NOMO-1 treated with DMSO at 0.1 percent for 48 hours (cell line): ENCODE measurements around the gene FANCD2OS.
"Not testable (repeated sequence)": the region's sequence is repeated elsewhere in the genome, so short reads cannot be mapped to it uniquely, and the experiment has no call there.

Experiments used
- DNase-seq: peaks from one replicate; lab custom pipeline; 2025; ENCODE audit not compliant: unreplicated experiment; lab: John Stamatoyannopoulos, UW

The FANCD2OS gene

GRCh38 chr3:10093678-10094077 is 14.4 kb downstream of the FANCD2OS start:
- DNase-seq = no peak

- DNase-seq = not testable (repeated sequence)
These were observed 16.7 kb downstream of the FANCD2OS start for GRCh38 chr3:10091387-10091786.

GRCh38 chr3:10090774-10091173 is 17.3 kb downstream of the FANCD2OS start:
- not testable (repeated sequence) for DNase-seq

- no peak for DNase-seq
These were observed 17.9 kb downstream of the FANCD2OS start for GRCh38 chr3:10090179-10090578.

- DNase-seq = no peak
These were observed 19.8 kb downstream of the FANCD2OS start for GRCh38 chr3:10088256-10088655.

GRCh38 chr3:10085738-10086137 is 22.3 kb downstream of the FANCD2OS start:
- no peak for DNase-seq

- DNase-seq = no peak
These were observed 26.2 kb downstream of the FANCD2OS start for GRCh38 chr3:10081871-10082270.

GRCh38 chr3:10074666-10075065 is 33.4 kb downstream of the FANCD2OS start:
- no peak for DNase-seq

- not testable (repeated sequence) for DNase-seq
These were observed 38.0 kb downstream of the FANCD2OS start for GRCh38 chr3:10070077-10070476.

GRCh38 chr3:10055097-10055496 is 53.0 kb downstream of the FANCD2OS start:
- no peak for DNase-seq
